ENCODE results near the gene FBLN2. TPM values are rescaled to one million over a fixed set of nuclear protein-coding genes. Genes with fewer than 3 reads are reported as not detected.

The FBLN2 gene
- total and polyA plus RNA-seq, 2 donors: 132 to 246 TPM

DNA sequence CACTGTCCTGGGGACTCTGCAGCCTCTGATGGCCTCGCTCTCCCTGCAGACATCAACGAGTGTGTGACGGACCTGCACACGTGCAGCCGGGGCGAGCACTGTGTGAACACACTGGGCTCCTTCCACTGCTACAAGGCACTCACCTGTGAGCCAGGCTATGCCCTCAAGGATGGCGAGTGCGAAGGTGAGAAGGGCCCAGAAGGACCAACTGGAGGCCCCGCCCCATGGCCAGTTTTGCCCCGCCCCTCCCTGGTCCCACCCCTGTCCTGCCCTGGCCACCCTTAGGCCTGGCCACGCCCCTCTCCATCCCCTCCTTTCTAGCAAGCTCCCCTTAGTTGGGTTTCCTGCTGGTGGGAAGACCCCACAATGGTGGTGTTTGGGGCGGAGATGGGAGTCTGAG is 77.5 kb downstream of the FBLN2 start:
- H3K27ac ChIP-seq (ENCODE audit: low read depth): no peak overlapping the region
- H3K36me3 ChIP-seq (ENCODE audit: insufficient read depth): no peaks in the 10 kb centered on the region
- 95% methylated on average over 12 of the region's 12 CpGs for WGBS
- H3K4me1 ChIP-seq (ENCODE audit: insufficient read depth): no peaks in the 10 kb centered on the region
- H3K4me3 ChIP-seq (ENCODE audit: low read depth, low read length): no peak overlapping the region
- no peak for DNase-seq (ENCODE audit: extremely low spot score)

- Histone ChIP-seq H3K4me3 (ENCODE audit: low read depth, low read length) (no peak overlapping the region), H3K36me3 (ENCODE audit: insufficient read depth) (no peaks in the 10 kb centered on the region), H3K4me1 (ENCODE audit: insufficient read depth) (no peaks in the 10 kb centered on the region), H3K27ac (ENCODE audit: low read depth) (no peak overlapping the region)
- no peak for DNase-seq (ENCODE audit: extremely low spot score)
- WGBS: 78% methylated on average over 9 of the region's 9 CpGs
Measured at GRCh38 chr3:13626915-13627460, 78.1 kb downstream of the FBLN2 start.

- Histone ChIP-seq H3K4me3 (ENCODE audit: low read depth, low read length) (no peak overlapping the region), H3K36me3 (ENCODE audit: insufficient read depth) (no peaks in the 10 kb centered on the region), H3K4me1 (ENCODE audit: insufficient read depth) (no peaks in the 10 kb centered on the region), H3K27ac (ENCODE audit: low read depth) (no peak overlapping the region)
- 92% methylated on average over 9 of the region's 9 CpGs for WGBS
- no peak for DNase-seq (ENCODE audit: extremely low spot score)
Measured at GRCh38 chr3:13627681-13628080, 78.8 kb downstream of the FBLN2 start.

DNA sequence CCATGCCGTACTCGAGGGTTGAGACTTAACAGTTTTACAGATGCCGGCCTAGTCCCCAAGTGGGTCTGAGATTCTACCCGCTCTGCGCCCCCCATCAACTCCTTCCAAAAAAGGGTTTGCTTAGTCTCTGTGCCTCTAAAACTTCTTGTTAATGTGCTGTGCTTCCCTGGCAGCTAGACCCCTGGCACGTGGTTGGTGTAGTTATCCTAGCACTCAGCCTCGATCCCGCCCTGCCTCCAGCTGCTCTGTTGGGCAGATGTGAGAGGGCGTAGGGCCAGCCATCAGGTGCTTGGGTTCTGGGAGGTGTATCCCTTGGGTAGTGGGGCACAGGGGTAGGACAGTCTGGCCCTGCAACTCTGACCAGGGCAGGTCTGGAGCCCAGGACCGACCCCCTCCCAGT is 79.5 kb downstream of the FBLN2 start:
- WGBS: 93% methylated on average over 10 of the region's 10 CpGs
- no peaks in the 10 kb centered on the region for H3K36me3 ChIP-seq (ENCODE audit: insufficient read depth)
- no peak overlapping the region for H3K4me3 ChIP-seq (ENCODE audit: low read depth, low read length)
- H3K4me1 ChIP-seq (ENCODE audit: insufficient read depth): no peaks in the 10 kb centered on the region
- no peak for DNase-seq (ENCODE audit: extremely low spot score)
- no peak overlapping the region for H3K27ac ChIP-seq (ENCODE audit: low read depth)

GRCh38 chr3:13628841-13629551 is 80.1 kb downstream of the FBLN2 start:
- Histone ChIP-seq H3K36me3 (ENCODE audit: insufficient read depth) (no peaks in the 10 kb centered on the region), H3K4me3 (ENCODE audit: low read depth, low read length) (no peak overlapping the region), H3K4me1 (ENCODE audit: insufficient read depth) (no peaks in the 10 kb centered on the region), H3K27ac (ENCODE audit: low read depth) (no peak overlapping the region)
- WGBS: 96% methylated on average over 27 of the region's 27 CpGs
- DNase-seq (ENCODE audit: extremely low spot score): no peak

DNA sequence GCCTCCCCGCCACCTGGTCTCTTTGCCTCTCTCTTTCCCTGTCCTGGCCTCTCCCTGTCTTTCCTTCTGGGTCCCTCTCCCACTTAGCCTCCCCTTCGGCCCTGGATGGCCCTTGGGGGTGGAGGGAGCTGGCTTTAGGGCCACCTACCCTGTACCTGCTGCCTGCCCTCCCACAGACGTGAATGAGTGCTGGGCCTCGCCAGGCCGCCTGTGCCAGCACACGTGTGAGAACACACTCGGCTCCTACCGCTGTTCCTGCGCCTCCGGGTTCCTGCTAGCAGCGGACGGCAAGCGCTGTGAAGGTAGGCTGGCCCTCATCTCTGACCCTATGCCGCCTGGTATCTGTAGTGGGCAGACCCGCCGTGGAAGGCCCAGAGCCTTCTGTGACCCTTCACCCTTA is 80.7 kb downstream of the FBLN2 start:
- no peak for DNase-seq (ENCODE audit: extremely low spot score)
- no peak overlapping the region for H3K4me3 ChIP-seq (ENCODE audit: low read depth, low read length)
- no peaks in the 10 kb centered on the region for H3K36me3 ChIP-seq (ENCODE audit: insufficient read depth)
- H3K4me1 ChIP-seq (ENCODE audit: insufficient read depth): no peaks in the 10 kb centered on the region
- 94% methylated on average over 16 of the region's 16 CpGs for WGBS
- no peak overlapping the region for H3K27ac ChIP-seq (ENCODE audit: low read depth)

- no peak for DNase-seq (ENCODE audit: extremely low spot score)
- 89% methylated on average over 13 of the region's 13 CpGs for WGBS
- H3K36me3 ChIP-seq (ENCODE audit: insufficient read depth): no peaks in the 10 kb centered on the region
- H3K4me1 ChIP-seq (ENCODE audit: insufficient read depth): no peaks in the 10 kb centered on the region
- no peak overlapping the region for H3K4me3 ChIP-seq (ENCODE audit: low read depth, low read length)
- H3K27ac ChIP-seq (ENCODE audit: low read depth): no peak overlapping the region
Measured at GRCh38 chr3:13631256-13631655, 82.3 kb downstream of the FBLN2 start.

DNA sequence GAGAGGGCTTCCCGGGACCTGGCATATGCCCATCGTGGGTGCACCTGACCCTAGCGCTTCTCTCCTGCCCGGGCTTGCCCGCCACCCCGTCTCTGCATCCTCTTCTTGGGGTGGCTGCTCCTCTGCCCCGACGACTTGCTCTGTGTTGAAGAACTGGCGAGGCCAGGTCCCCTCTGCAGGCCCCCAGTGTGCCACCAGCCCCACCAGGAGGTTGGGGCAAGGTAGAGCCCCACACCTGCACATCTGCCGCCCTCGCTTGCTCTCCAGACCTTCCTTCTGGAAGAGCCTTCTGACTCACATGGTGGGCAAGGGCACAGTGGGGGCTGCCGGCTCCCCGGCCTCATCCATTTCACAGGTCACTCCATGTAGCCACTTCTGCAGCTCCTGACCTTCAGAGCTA is 84.3 kb downstream of the FBLN2 start:
- WGBS: 94% methylated on average over 13 of the region's 13 CpGs
- Histone ChIP-seq H3K36me3 (ENCODE audit: insufficient read depth) (no peaks in the 10 kb centered on the region), H3K4me1 (ENCODE audit: insufficient read depth) (no peaks in the 10 kb centered on the region), H3K27ac (ENCODE audit: low read depth) (no peak overlapping the region), H3K4me3 (ENCODE audit: low read depth, low read length) (no peak overlapping the region)
- DNase-seq (ENCODE audit: extremely low spot score): no peak

DNA sequence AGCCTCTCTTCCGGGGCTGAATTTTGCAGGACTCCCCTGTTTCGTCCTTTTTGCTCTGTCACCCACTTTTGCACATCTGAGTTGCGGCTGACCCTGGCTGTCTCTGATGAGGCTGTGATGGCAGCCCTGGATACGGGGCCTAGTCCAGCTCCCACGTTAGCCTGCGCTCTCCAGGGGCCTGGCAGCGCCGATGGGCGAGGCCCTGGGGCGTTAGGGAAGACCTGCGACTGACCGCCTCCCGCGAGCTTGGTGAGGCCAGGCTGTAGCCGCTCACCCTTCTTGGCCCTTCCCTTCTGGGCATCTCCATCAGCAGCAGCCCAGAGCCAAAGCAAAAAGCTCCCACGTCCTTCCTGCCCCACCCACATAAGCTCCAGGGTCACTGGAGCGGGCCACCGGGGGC is 85.2 kb downstream of the FBLN2 start:
- Histone ChIP-seq H3K4me3 (ENCODE audit: low read depth, low read length) (no peak overlapping the region), H3K27ac (ENCODE audit: low read depth) (no peak overlapping the region), H3K4me1 (ENCODE audit: insufficient read depth) (no peaks in the 10 kb centered on the region), H3K36me3 (ENCODE audit: insufficient read depth) (no peaks in the 10 kb centered on the region)
- no peak for DNase-seq (ENCODE audit: extremely low spot score)
- 84% methylated on average over 18 of the region's 18 CpGs for WGBS

- DNase-seq (ENCODE audit: extremely low spot score): no peak
- H3K36me3 ChIP-seq (ENCODE audit: insufficient read depth): no peaks in the 10 kb centered on the region
- no peak overlapping the region for H3K4me3 ChIP-seq (ENCODE audit: low read depth, low read length)
- WGBS: 89% methylated on average over 10 of the region's 10 CpGs
- no peaks in the 10 kb centered on the region for H3K4me1 ChIP-seq (ENCODE audit: insufficient read depth)
- H3K27ac ChIP-seq (ENCODE audit: low read depth): no peak overlapping the region
Measured at GRCh38 chr3:13634615-13635014, 85.7 kb downstream of the FBLN2 start.

DNA sequence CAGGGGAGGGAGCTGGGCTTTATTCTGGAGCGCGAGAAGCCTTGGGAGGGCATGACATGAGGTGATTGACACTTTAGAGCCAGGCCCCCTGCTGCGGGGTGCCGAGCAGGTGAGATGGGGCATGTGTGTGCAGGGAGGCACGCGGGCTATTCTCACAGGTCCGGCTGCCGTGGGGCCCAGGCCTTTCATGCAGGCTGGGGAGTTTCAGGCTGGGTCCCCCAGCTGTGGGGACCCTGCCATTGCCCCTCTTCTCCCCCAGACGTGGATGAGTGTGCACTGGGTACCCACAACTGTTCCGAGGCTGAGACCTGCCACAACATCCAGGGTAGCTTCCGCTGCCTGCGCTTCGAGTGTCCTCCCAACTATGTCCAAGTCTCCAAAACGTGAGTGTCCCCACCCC is 87.3 kb downstream of the FBLN2 start:
- WGBS: 90% methylated on average over 14 of the region's 14 CpGs
- no peaks in the 10 kb centered on the region for H3K36me3 ChIP-seq (ENCODE audit: insufficient read depth)
- H3K4me1 ChIP-seq (ENCODE audit: insufficient read depth): no peaks in the 10 kb centered on the region
- no peak overlapping the region for H3K4me3 ChIP-seq (ENCODE audit: low read depth, low read length)
- H3K27ac ChIP-seq (ENCODE audit: low read depth): no peak overlapping the region
- no peak for DNase-seq (ENCODE audit: extremely low spot score)

DNA sequence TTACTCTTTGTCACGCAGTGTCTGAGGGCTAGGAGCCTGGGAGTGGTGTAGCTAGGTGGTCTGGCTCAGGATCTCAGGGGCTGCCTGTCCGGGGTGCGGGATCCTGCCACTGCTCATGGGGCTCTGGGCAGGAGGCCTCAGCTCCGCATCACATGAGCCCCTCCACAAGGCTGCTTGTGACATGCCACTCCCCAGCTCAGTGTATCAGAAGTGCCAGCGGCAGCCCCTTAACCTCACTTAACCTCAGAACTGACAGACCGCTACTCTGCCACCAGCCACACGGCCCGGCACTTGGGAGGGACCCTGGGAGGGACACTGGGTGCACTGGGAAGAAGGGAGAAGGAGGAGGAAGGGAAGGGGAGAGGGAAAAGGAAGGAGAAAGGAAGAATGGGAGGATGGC is 87.9 kb downstream of the FBLN2 start:
- H3K4me3 ChIP-seq (ENCODE audit: low read depth, low read length): no peak overlapping the region
- no peak overlapping the region for H3K27ac ChIP-seq (ENCODE audit: low read depth)
- no peaks in the 10 kb centered on the region for H3K4me1 ChIP-seq (ENCODE audit: insufficient read depth)
- no peak for DNase-seq (ENCODE audit: extremely low spot score)
- WGBS: 83% methylated on average over 8 of the region's 8 CpGs
- no peaks in the 10 kb centered on the region for H3K36me3 ChIP-seq (ENCODE audit: insufficient read depth)

DNA sequence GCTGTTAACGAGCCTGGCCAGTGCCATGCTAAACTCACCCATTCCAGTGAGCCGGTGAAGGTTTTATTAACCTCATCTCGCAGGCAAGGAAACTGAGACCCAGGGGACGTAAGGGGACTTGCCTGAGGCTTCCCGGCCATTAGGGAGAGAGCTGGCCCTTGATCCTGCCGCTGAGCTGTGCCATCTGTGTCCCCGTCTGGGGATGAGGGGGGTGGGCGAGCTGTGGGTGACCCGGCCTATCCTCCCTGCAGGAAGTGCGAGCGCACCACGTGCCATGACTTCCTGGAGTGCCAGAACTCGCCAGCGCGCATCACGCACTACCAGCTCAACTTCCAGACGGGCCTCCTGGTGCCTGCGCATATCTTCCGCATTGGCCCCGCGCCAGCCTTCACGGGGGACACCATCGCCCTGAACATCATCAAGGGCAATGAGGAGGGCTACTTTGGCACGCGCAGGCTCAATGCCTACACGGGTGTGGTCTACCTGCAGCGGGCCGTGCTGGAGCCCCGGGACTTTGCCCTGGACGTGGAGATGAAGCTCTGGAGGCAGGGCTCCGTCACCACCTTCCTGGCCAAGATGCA is 88.5 kb downstream of the FBLN2 start:
- no peak for DNase-seq (ENCODE audit: extremely low spot score)
- 79% methylated on average over 31 of the region's 31 CpGs for WGBS
- H3K36me3 ChIP-seq (ENCODE audit: insufficient read depth): no peaks in the 10 kb centered on the region

DNA sequence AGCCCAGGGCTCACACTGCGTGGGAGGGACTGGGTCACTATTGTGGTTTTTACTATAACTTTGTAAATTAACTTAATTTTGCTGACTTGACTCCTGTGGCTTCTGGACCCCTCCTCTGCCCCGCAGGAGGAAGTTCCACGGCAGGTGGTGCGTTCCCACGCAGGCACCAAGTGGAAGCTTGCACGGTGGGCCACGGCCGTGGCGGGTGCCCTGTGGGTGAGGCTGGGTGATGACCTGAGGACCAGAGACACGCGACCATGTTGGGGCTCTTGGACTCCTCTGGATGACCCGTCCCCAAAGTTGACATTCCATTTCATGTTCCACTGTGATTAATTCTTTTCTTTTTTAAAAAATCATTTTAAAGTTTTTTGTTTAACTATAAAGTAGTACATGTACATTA is 89.0 kb downstream of the FBLN2 start:
- no peak for DNase-seq (ENCODE audit: extremely low spot score)
- Histone ChIP-seq H3K4me1 (ENCODE audit: insufficient read depth) (no peaks in the 10 kb centered on the region), H3K27ac (ENCODE audit: low read depth) (no peak overlapping the region), H3K4me3 (ENCODE audit: low read depth, low read length) (no peak overlapping the region), H3K36me3 (ENCODE audit: insufficient read depth) (no peaks in the 10 kb centered on the region)
- 86% methylated on average over 12 of the region's 12 CpGs for WGBS

More for the DNA sequence above, 88.5 kb downstream of the FBLN2 start:
- Histone ChIP-seq H3K4me3 (ENCODE audit: low read depth, low read length) (no peak overlapping the region), H3K4me1 (ENCODE audit: insufficient read depth) (no peaks in the 10 kb centered on the region), H3K27ac (ENCODE audit: low read depth) (no peak overlapping the region)
